LNCaP clone FGC (cell line): Measurements from ENCODE around the gene GPC3.

Experiments used
- DNase-seq: peaks from one replicate; pipeline ENCODE4 v3.0.0-alpha.2; 2011; ENCODE audit warnings: low read depth
- H3K4me3 ChIP-seq: 2 replicates; pipeline ENCODE4 v1.5.1; 2011; ENCODE audit warnings: mild to moderate bottlenecking, low read depth, low read length, control low read depth
- CTCF ChIP-seq: IDR thresholded peaks from 2 replicates; pipeline ENCODE4 v1.5.1; 2012; ENCODE audit warnings: mild to moderate bottlenecking; ENCODE audit not compliant: control insufficient read depth, insufficient read depth; ENCODE audit errors: extremely low read depth

GPC3 gene

GRCh38 chrX:133947022-133947421, 38.4 kb downstream of the GPC3 start:
- DNase-seq = no peak
- TF ChIP-seq CTCF = no peak
- no peak overlapping the region for H3K4me3 ChIP-seq

GRCh38 chrX:133943507-133943906, 41.9 kb downstream of the GPC3 start:
- TF ChIP-seq CTCF = no peak
- H3K4me3 ChIP-seq = no peak overlapping the region
- DNase-seq = no peak

- no peak for DNase-seq
- no peak overlapping the region for H3K4me3 ChIP-seq
- TF ChIP-seq CTCF = no peak
These were observed 45.6 kb downstream of the GPC3 start for GRCh38 chrX:133939655-133940302.

- DNase-seq = no peak
- TF ChIP-seq CTCF = no peak
- H3K4me3 ChIP-seq = no peak overlapping the region
These were observed 46.9 kb downstream of the GPC3 start for GRCh38 chrX:133938530-133938929.

- no peak for TF ChIP-seq CTCF
- no peak for DNase-seq
- no peak overlapping the region for H3K4me3 ChIP-seq
These were observed 48.4 kb downstream of the GPC3 start for GRCh38 chrX:133937022-133937421.

GRCh38 chrX:133935076-133935475, 50.3 kb downstream of the GPC3 start:
- TF ChIP-seq CTCF = no peak
- no peak overlapping the region for H3K4me3 ChIP-seq
- no peak for DNase-seq

- no peak for DNase-seq
- TF ChIP-seq CTCF = no peak
These were observed 52.1 kb downstream of the GPC3 start for GRCh38 chrX:133933316-133933715.

More at GRCh38 chrX:133933316-133933715, 52.1 kb downstream of the GPC3 start:
- no peak overlapping the region for H3K4me3 ChIP-seq
